Neural cell (in vitro differentiated cells): ENCODE results near the gene STK32B. TPM values are rescaled to one million over a fixed set of nuclear protein-coding genes. Genes with fewer than 3 reads are reported as not detected.

Experiments used
- H2AFZ ChIP-seq: fragments of 200-600, 300-800 bp; sonication (generic), shearing (Covaris generic); 2 replicates; pipeline ENCODE4 v1.6.0; 2014; ENCODE audit warnings: low read depth, mild to moderate bottlenecking, antibody characterized with exemption, low read length, moderate library complexity
- H3F3A ChIP-seq: fragments of 200-600 bp; shearing (Covaris generic); 2 replicates; pipeline ENCODE4 v1.6.1; 2016; ENCODE audit warnings: mild to moderate bottlenecking, moderate library complexity, mixed read lengths, antibody characterized with exemption, low read length; ENCODE audit not compliant: insufficient read depth, poor library complexity, severe bottlenecking
- H3K27ac ChIP-seq: fragments of 200-600, 300-800 bp; sonication (generic), shearing (Covaris generic); 2 replicates; pipeline ENCODE4 v1.5.1; 2014; ENCODE audit warnings: mild to moderate bottlenecking, low read length, moderate library complexity
- H3K27me3 ChIP-seq: fragments of 300-800, 200-600 bp; sonication (generic), shearing (Covaris generic); 2 replicates; pipeline ENCODE4 v1.6.0; 2014; ENCODE audit warnings: mild to moderate bottlenecking, low read depth, low read length, moderate library complexity; ENCODE audit not compliant: insufficient read depth
- H3K36me3 ChIP-seq: fragments of 300-800, 200-600 bp; sonication (generic), shearing (Covaris generic); 2 replicates; pipeline ENCODE4 v1.5.1; 2014; ENCODE audit warnings: mild to moderate bottlenecking, antibody characterized with exemption, low read length, moderate library complexity; ENCODE audit not compliant: insufficient read depth
- H3K4me2 ChIP-seq: fragments of 300-800, 200-600 bp; sonication (generic), shearing (Covaris generic); 2 replicates; pipeline ENCODE4 v1.6.0; 2014; ENCODE audit warnings: mild to moderate bottlenecking, low read length
- H3K4me3 ChIP-seq: fragments of 300-800, 200-600 bp; sonication (generic), shearing (Covaris generic); 2 replicates; pipeline ENCODE4 v1.5.1; 2014; ENCODE audit warnings: mild to moderate bottlenecking, low read length, moderate library complexity
- H3K79me2 ChIP-seq: fragments of 200-600 bp; shearing (Covaris generic); replicated peaks from 2 replicates; pipeline ENCODE4 v1.6.0; 2014; ENCODE audit warnings: mild to moderate bottlenecking, low read length, moderate library complexity; ENCODE audit not compliant: insufficient read depth
- H3K9ac ChIP-seq: fragments of 300-800, 200-600 bp; sonication (generic), shearing (Covaris generic); 2 replicates; pipeline ENCODE4 v1.6.1; 2016; ENCODE audit warnings: mild to moderate bottlenecking, low read length, mixed read lengths
- H3K9me2 ChIP-seq: fragments of 200-600 bp; shearing (Covaris generic); 2 replicates; pipeline ENCODE4 v1.6.1; 2016; ENCODE audit warnings: mild to moderate bottlenecking, low read length, mixed read lengths; ENCODE audit not compliant: insufficient read depth
- H3K9me3 ChIP-seq: fragments of 200-600, 300-800 bp; sonication (generic), shearing (Covaris generic); 2 replicates; pipeline ENCODE4 v1.6.1; 2016; ENCODE audit warnings: mild to moderate bottlenecking, mixed run types, low read length, moderate library complexity, mixed read lengths
- H4K20me1 ChIP-seq: fragments of 200-600 bp; shearing (Covaris generic); 2 replicates; pipeline ENCODE4 v1.6.1; 2016; ENCODE audit warnings: mild to moderate bottlenecking, mixed run types; ENCODE audit not compliant: insufficient read depth
- EP300 ChIP-seq: fragments of 450-650 bp; conservative IDR thresholded peaks from 2 replicates; pipeline ENCODE4 v1.6.1; 2014; ENCODE audit warnings: antibody characterized with exemption, mild to moderate bottlenecking, moderate library complexity; ENCODE audit not compliant: poor library complexity, severe bottlenecking
- EZH2 ChIP-seq: fragments of 200-600, 300-800 bp; shearing (Covaris generic), sonication (generic); IDR thresholded peaks from 2 replicates; pipeline ENCODE4 v1.6.1; 2014; ENCODE audit warnings: antibody characterized with exemption, low read length, borderline replicate concordance, mild to moderate bottlenecking; ENCODE audit not compliant: insufficient read depth, poor library complexity, severe bottlenecking
- MXI1 ChIP-seq: fragments of 450-650 bp; conservative IDR thresholded peaks from 2 replicates; pipeline ENCODE4 v1.6.1; 2014; ENCODE audit warnings: antibody characterized with exemption, mild to moderate bottlenecking; ENCODE audit not compliant: poor library complexity, severe bottlenecking
- POLR2AphosphoS5 ChIP-seq: IDR thresholded peaks from 2 replicates; pipeline ENCODE4 v1.6.1; 2012
- RAD21 ChIP-seq: fragments of 450-650 bp; conservative IDR thresholded peaks from 2 replicates; pipeline ENCODE4 v1.6.1; 2014; ENCODE audit warnings: antibody characterized with exemption, mild to moderate bottlenecking, moderate library complexity
- SMC3 ChIP-seq: fragments of 450-650 bp; conservative IDR thresholded peaks from 2 replicates; pipeline ENCODE4 v1.6.1; 2014; ENCODE audit warnings: antibody characterized with exemption, mild to moderate bottlenecking, moderate library complexity; ENCODE audit not compliant: poor library complexity
- TAF1 ChIP-seq: IDR thresholded peaks from 2 replicates; pipeline ENCODE4 v1.6.1; 2012; ENCODE audit warnings: low read depth
- polyA plus RNA-seq: library from polyadenylated mRNA; depleted of rRNA; stranded (reverse); fragments of >200 nt; gene quantifications from 2 replicates; pipeline ENCODE4 v1.2.3, GENCODE V29; 2014
- TF ChIP-seq, protein P1 (sequence below): fragments of 450-650 bp; IDR thresholded peaks from 2 replicates; pipeline ENCODE4 v1.5.1; 2014; ENCODE audit warnings: antibody characterized with exemption, mild to moderate bottlenecking, moderate library complexity; ENCODE audit not compliant: poor library complexity, severe bottlenecking
- TF ChIP-seq, protein P2 (sequence below): IDR thresholded peaks from 2 replicates; pipeline ENCODE4 v1.6.1; 2012; ENCODE audit warnings: borderline replicate concordance

Gene STK32B
- polyA plus RNA-seq, 1 donor from 2014 or later: 42.8 TPM

DNA sequence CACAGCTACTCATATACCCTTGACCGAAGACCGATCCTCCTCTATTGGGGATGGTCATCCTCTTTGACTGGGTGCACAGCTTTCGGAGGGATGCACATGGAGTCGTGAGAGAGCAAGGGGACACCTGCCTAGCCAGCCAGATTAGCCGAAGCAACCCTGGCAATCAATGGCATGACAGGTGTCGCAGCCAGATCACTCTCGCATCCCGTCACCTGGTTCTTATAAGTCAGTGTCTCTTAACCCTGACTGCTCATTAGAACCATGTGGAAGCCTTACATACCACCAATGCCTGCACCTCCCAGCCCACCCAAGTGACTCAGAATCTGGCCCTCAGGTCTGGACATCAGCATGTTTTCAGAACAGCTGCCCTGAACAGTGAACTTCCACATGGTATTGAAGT is 407.4 kb downstream of the STK32B start:
- Histone ChIP-seq H3K9ac (no peak overlapping the region), H3K9me3 (no peaks in the 10 kb centered on the region), H3K4me3 (no peak overlapping the region), H3K36me3 (no peaks in the 10 kb centered on the region), H4K20me1 (no peaks in the 10 kb centered on the region), H3K9me2 (no peaks in the 10 kb centered on the region), H3K27ac (no peak overlapping the region), H3K4me2 (no peak overlapping the region), H3K79me2 (no peaks in the 10 kb centered on the region), H3K27me3 (no peaks in the 10 kb centered on the region), H3F3A (no peaks in the 10 kb centered on the region), H2AFZ (no peak overlapping the region)
- TF ChIP-seq, protein P1, sequence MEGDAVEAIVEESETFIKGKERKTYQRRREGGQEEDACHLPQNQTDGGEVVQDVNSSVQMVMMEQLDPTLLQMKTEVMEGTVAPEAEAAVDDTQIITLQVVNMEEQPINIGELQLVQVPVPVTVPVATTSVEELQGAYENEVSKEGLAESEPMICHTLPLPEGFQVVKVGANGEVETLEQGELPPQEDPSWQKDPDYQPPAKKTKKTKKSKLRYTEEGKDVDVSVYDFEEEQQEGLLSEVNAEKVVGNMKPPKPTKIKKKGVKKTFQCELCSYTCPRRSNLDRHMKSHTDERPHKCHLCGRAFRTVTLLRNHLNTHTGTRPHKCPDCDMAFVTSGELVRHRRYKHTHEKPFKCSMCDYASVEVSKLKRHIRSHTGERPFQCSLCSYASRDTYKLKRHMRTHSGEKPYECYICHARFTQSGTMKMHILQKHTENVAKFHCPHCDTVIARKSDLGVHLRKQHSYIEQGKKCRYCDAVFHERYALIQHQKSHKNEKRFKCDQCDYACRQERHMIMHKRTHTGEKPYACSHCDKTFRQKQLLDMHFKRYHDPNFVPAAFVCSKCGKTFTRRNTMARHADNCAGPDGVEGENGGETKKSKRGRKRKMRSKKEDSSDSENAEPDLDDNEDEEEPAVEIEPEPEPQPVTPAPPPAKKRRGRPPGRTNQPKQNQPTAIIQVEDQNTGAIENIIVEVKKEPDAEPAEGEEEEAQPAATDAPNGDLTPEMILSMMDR: no peak
- no peak for TF ChIP-seq SMC3
- no peak for TF ChIP-seq EZH2
- TF ChIP-seq MXI1: no peak
- TF ChIP-seq, protein P2, sequence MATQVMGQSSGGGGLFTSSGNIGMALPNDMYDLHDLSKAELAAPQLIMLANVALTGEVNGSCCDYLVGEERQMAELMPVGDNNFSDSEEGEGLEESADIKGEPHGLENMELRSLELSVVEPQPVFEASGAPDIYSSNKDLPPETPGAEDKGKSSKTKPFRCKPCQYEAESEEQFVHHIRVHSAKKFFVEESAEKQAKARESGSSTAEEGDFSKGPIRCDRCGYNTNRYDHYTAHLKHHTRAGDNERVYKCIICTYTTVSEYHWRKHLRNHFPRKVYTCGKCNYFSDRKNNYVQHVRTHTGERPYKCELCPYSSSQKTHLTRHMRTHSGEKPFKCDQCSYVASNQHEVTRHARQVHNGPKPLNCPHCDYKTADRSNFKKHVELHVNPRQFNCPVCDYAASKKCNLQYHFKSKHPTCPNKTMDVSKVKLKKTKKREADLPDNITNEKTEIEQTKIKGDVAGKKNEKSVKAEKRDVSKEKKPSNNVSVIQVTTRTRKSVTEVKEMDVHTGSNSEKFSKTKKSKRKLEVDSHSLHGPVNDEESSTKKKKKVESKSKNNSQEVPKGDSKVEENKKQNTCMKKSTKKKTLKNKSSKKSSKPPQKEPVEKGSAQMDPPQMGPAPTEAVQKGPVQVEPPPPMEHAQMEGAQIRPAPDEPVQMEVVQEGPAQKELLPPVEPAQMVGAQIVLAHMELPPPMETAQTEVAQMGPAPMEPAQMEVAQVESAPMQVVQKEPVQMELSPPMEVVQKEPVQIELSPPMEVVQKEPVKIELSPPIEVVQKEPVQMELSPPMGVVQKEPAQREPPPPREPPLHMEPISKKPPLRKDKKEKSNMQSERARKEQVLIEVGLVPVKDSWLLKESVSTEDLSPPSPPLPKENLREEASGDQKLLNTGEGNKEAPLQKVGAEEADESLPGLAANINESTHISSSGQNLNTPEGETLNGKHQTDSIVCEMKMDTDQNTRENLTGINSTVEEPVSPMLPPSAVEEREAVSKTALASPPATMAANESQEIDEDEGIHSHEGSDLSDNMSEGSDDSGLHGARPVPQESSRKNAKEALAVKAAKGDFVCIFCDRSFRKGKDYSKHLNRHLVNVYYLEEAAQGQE: no peak
- TF ChIP-seq TAF1: no peak
- TF ChIP-seq POLR2AphosphoS5: no peak
- no peak for TF ChIP-seq RAD21
- no peak for TF ChIP-seq EP300

DNA sequence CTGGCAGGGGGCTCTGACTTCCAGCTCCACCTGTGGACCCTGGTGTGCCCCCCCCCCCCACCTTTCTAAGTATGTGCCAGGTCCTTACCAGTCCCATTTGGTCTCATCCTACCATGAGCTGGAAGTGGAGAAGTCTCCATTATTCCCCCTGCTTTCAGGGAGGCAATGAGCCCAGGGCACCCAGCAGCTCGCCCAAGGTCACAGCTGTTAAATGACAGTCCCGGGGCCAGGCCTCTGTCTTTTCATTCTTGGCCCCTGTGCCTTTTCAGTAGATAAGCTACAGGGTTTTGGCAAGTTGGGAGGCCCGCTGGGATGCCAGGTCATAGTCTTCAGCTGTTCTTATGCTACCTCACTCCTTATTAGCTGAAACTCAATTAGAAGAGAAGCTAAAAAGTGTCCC is 408.0 kb downstream of the STK32B start:
- H3K4me3 ChIP-seq: no peak overlapping the region

More for the DNA sequence above, 408.0 kb downstream of the STK32B start:
- H3K9me2 ChIP-seq: no peaks in the 10 kb centered on the region
- no peak for TF ChIP-seq SMC3
- TF ChIP-seq EP300: no peak
- TF ChIP-seq TAF1: no peak
- TF ChIP-seq EZH2: no peak
- H3K36me3 ChIP-seq: no peaks in the 10 kb centered on the region
- no peaks in the 10 kb centered on the region for H3K79me2 ChIP-seq
- no peaks in the 10 kb centered on the region for H3K9me3 ChIP-seq
- no peaks in the 10 kb centered on the region for H3K27me3 ChIP-seq
- H3F3A ChIP-seq: no peaks in the 10 kb centered on the region
- no peak overlapping the region for H2AFZ ChIP-seq
- no peak overlapping the region for H3K27ac ChIP-seq
- H4K20me1 ChIP-seq: no peaks in the 10 kb centered on the region
- H3K9ac ChIP-seq: no peak overlapping the region
- no peak overlapping the region for H3K4me2 ChIP-seq
